Karpas-422 (cell line): ENCODE data around the gene PRODH2. TPM values are rescaled to one million over a fixed set of nuclear protein-coding genes. Genes with fewer than 3 reads are reported as not detected.
"Not testable (repeated sequence)": the region's sequence is repeated elsewhere in the genome, so short reads cannot be mapped to it uniquely, and the experiment has no call there.

Source experiments
- DNase-seq: peaks from one replicate; pipeline ENCODE4 v3.0.0-alpha.2; 2015
- H2AFZ ChIP-seq: fragments of 200-600 bp; sonication (generic); 2 replicates; pipeline ENCODE4 v1.6.1; 2014; ENCODE audit warnings: antibody characterized with exemption, low read length, mixed read lengths
- H3K27ac ChIP-seq: fragments of 200-600 bp; sonication (generic); 2 replicates; pipeline ENCODE4 v1.5.1; 2014; ENCODE audit warnings: mild to moderate bottlenecking, low read length, moderate library complexity
- H3K27me3 ChIP-seq: fragments of 200-600 bp; sonication (generic); 2 replicates; pipeline ENCODE4 v1.6.1; 2014; ENCODE audit warnings: low read length, mixed read lengths
- H3K36me3 ChIP-seq: fragments of 200-600 bp; sonication (generic); 2 replicates; pipeline ENCODE4 v1.6.1; 2014; ENCODE audit warnings: low read length, mixed read lengths; ENCODE audit not compliant: insufficient read depth
- H3K4me1 ChIP-seq: fragments of 200-600 bp; sonication (generic); 2 replicates; pipeline ENCODE4 v1.6.1; 2014; ENCODE audit warnings: mild to moderate bottlenecking, low read length, mixed read lengths
- H3K4me2 ChIP-seq: fragments of 200-600 bp; sonication (generic); 2 replicates; pipeline ENCODE4 v1.6.1; 2014; ENCODE audit warnings: low read length, low read depth, mild to moderate bottlenecking; ENCODE audit not compliant: poor library complexity, severe bottlenecking
- H3K4me3 ChIP-seq: fragments of 200-600 bp; sonication (generic); 2 replicates; pipeline ENCODE4 v1.5.1; 2014; ENCODE audit warnings: mild to moderate bottlenecking, antibody characterized with exemption, low read length, mixed read lengths
- H3K79me2 ChIP-seq: fragments of 200-600 bp; sonication (generic); 2 replicates; pipeline ENCODE4 v1.6.1; 2014; ENCODE audit warnings: mild to moderate bottlenecking, low read length, mixed read lengths
- H3K9ac ChIP-seq: fragments of 200-600 bp; sonication (generic); 2 replicates; pipeline ENCODE4 v1.6.0; 2014; ENCODE audit warnings: low read length
- H3K9me2 ChIP-seq: fragments of 200-600 bp; sonication (generic), shearing (Covaris generic); replicated peaks from 2 replicates; pipeline ENCODE4 v1.6.0; 2014; ENCODE audit warnings: mild to moderate bottlenecking, low read length, moderate library complexity; ENCODE audit not compliant: insufficient read depth
- H3K9me3 ChIP-seq: fragments of 300-700, 200-600 bp; sonication (generic); 2 replicates; pipeline ENCODE4 v1.6.1; 2014; ENCODE audit warnings: low read length, mixed read lengths
- H4K20me1 ChIP-seq: fragments of 200-600 bp; sonication (generic); 2 replicates; pipeline ENCODE4 v1.6.1; 2014; ENCODE audit warnings: mild to moderate bottlenecking, antibody characterized with exemption, low read length, low read depth; ENCODE audit not compliant: insufficient read depth
- total RNA-seq: library from RNA; depleted of rRNA; stranded (reverse); fragments of >200 nt; shearing (Covaris generic); gene quantifications from 2 replicates; pipeline ENCODE4 v1.2.3, GENCODE V29; 2014; ENCODE audit warnings: low replicate concordance

Gene PRODH2
- total RNA-seq, 1 experiment from 2014 or later, result not detected

DNA sequence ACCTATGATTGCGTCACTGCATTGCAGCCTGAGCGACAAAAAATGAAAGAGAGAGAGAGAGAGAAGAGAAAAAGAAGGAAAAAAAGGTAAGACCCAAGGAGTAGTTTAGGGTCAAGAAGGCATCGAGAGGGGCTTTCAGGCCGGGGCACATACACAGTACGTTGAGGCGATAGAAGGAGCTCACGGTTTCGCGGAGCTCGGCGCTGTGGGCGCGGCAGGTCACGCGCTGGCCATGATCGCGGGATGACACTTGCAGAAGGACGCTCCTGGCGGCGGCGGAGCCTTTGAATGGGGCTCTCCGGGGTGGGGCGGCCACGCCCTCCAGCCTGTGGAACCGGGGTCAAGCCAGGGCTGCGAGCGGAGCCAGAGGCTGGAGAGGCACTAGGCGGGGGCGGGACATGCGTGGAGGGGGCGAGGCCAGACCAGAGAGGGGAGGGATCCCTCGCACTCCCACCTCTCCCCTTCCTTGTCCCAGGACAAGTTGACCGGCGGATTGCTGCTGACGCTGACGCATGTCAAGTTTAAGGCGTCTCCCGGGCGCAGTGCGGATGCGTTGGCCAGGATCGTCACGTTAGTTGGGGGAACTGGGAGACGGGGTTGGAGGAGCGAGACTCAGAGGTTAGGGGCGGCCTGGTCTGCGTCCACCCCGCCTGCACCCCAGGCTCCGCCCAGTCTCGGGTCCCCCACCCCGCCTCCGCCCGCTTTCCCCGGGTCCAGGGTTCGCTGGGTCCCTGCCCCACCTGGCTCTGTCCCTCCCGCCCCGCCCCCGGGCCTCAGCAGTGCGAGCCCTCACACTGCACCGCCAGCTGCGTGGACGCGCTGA lies 32.8 kb upstream of the PRODH2 start:
- no peak overlapping the region for H3K9ac ChIP-seq
- no peaks in the 10 kb centered on the region for H3K4me1 ChIP-seq
- no peaks in the 10 kb centered on the region for H3K9me2 ChIP-seq
- no peaks in the 10 kb centered on the region for H3K79me2 ChIP-seq
- H3K4me2 ChIP-seq, result no peak overlapping the region
- H3K27me3 ChIP-seq, result no peaks in the 10 kb centered on the region
- no peak overlapping the region for H3K4me3 ChIP-seq
- H3K9me3 ChIP-seq, result no peaks in the 10 kb centered on the region
- no peak for DNase-seq
- no peaks in the 10 kb centered on the region for H3K36me3 ChIP-seq
- H2AFZ ChIP-seq, result no peak overlapping the region
- no peak overlapping the region for H3K27ac ChIP-seq
- H4K20me1 ChIP-seq, result no peaks in the 10 kb centered on the region

DNA sequence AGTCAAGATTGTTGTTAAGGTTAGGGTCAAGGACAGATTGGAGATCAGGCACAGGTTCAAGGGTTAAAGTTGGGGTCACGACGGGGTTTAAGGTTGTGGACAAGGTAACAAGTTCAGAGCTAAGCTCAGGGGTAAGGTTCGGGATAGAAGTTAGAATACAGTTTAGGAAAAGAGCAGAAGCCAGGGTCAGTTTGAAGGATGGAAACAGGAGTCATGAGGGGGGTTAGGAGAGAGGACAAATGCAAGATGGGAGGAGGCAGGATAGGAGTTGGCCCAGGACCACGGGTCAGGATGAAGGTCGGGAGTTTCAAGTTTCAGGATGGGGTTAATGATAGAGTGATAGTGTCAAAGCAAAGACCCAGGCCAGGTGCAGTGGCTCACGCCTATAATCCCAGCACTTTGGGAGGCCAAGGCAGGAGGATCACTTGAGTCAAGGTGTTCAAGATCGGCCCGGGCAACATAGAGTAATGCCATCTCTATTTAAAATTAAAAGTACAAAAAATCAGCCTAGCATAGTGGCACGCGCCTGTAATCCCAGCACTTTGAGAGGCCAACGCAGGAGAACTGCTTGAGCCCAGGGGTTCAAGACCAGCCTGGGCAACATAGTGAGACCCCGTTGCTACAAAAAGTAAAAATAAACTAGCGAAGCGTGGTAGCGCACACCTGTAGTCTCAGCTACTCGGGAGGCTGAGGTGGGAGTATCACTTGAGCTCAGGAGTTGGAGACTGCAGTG lies 32.0 kb upstream of the PRODH2 start:
- Histone ChIP-seq H3K4me3 (no peak overlapping the region), H3K27me3 (no peaks in the 10 kb centered on the region), H3K79me2 (no peaks in the 10 kb centered on the region), H3K4me2 (no peak overlapping the region), H3K4me1 (no peaks in the 10 kb centered on the region), H4K20me1 (no peaks in the 10 kb centered on the region), H3K9me3 (no peaks in the 10 kb centered on the region), H3K9me2 (no peaks in the 10 kb centered on the region), H2AFZ (no peak overlapping the region), H3K9ac (no peak overlapping the region), H3K36me3 (no peaks in the 10 kb centered on the region), H3K27ac (no peak overlapping the region)
- no peak for DNase-seq

DNA sequence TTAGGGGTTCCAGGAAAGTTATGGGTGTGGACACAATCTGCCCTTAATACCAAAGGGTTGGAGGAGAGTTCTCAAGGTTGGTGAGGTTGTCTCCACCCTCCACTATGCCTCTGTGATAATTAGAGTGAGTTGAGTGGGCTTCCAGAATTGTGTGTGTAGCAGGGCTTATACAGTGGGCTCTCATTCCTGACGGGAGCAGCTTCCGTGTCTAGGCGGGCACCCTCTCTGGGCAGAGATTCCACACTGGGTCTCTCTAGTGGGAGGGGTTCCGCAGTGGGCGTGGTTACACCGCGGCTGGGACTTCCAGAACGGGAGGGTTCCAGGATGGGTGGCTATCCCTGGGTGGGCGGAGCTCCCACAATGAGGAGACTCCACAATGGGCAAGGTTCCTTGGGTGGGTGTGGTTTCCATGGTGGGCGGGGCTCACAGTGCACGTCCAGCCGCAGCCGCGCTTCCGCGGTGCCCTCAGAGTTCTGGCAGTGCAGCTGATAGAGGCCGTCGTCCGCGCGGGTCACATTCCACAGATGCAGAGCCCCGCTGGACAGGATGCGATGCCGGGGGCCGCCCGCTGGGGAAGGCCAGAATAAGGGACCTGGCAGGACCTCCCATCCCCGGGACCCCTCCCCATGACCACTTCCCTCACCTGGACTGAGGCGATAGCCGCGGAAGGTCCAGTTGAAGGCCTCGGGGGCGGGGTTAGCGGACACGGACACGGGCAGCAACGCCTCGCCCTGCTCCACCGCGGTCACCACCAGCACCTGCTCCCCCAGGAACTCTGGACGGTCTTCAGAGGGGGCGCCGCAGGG lies 31.2 kb upstream of the PRODH2 start:
- H3K9me2 ChIP-seq, result no peaks in the 10 kb centered on the region
- H3K36me3 ChIP-seq, result no peaks in the 10 kb centered on the region
- no peaks in the 10 kb centered on the region for H3K9me3 ChIP-seq
- no peak overlapping the region for H2AFZ ChIP-seq
- no peak overlapping the region for H3K4me3 ChIP-seq
- H3K9ac ChIP-seq, result no peak overlapping the region
- no peak overlapping the region for H3K4me2 ChIP-seq
- H4K20me1 ChIP-seq, result no peaks in the 10 kb centered on the region
- no peaks in the 10 kb centered on the region for H3K4me1 ChIP-seq
- H3K27me3 ChIP-seq, result no peaks in the 10 kb centered on the region
- H3K27ac ChIP-seq, result no peak overlapping the region
- no peak for DNase-seq
- H3K79me2 ChIP-seq, result no peaks in the 10 kb centered on the region

DNA sequence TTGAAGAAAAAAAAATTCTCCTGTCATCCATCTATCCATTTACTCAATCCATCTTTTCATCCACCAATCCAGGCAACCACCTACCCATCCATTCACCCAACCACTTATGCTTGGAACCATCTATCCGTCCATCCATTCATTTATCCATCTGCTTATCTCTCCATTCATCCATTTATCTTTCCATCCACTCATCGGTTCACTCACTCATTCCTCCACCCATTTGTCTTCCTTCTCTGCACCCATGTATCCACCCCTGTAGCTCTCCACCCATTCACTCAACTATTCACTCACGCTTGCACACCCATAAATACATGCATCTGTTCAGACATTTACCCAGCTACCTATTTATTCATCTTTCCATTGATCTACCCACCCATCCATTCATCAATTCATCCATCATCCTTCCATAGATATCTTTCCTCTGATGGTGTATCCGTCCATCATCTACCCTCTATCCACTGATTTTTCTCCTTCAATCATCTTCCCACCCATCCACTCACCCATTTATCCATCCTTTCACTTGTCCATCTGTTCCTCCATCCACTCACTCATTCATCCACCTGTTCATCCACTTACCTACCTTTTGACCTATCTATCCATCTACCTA lies 30.1 kb upstream of the PRODH2 start:
- Histone ChIP-seq H3K79me2 (no peaks in the 10 kb centered on the region), H3K9ac (no peak overlapping the region), H3K27ac (no peak overlapping the region), H4K20me1 (no peaks in the 10 kb centered on the region), H2AFZ (no peak overlapping the region), H3K9me2 (no peaks in the 10 kb centered on the region), H3K27me3 (no peaks in the 10 kb centered on the region), H3K4me3 (no peak overlapping the region), H3K9me3 (no peaks in the 10 kb centered on the region), H3K4me2 (no peak overlapping the region), H3K4me1 (no peaks in the 10 kb centered on the region), H3K36me3 (no peaks in the 10 kb centered on the region)
- DNase-seq, result no peak

DNA sequence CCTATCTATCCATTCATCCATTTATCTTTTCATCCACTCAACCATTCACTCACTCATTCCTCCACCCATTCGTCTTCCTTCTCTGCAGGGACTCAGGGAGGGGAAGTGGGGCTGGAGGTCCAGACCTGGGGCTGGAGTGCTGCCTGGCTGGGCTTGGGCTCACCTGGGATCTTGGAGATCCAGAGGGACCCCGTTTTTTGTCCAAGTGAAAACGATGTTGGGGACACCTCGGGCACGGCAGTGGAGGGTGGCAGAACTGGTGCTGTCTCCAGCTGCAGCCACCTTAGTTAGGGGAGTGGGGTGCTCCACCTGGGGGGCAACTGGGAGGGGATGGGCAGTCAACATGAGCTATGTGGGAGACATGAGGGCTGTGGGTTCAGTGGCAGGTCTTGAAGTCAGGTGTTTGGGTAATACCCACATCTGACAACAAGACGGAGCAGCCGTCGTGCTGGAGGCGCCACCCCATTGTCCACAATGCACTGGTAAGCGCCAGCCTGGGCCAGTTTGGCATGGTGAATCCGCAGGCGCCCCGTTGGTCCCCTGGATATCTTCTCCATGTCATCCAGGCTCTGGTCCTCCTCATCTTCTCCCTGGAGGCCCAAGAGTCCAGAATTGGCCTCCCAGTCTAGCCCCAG lies 29.4 kb upstream of the PRODH2 start:
- H3K9me3 ChIP-seq, result no peaks in the 10 kb centered on the region

DNA sequence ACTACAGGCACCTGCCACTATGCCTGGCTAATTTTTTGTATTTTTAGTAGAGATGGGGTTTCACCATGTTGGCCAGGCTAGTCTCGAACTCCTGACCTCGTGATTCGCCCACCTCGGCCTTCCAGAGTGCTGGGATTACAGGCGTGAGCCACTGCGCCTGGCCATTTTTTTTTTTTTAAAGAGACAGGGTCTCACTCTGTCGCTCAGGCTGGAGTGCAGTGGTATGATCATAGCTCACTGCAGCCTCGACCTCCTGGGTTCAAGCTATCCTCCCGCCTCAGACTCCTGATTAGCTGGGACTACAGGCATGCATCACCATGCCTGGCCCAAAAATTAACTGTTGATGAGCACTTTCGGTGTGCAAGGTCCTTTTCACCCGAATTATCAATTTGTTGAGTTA lies 23.5 kb upstream of the PRODH2 start:
- H2AFZ ChIP-seq, H3K36me3 ChIP-seq, H3K27me3 ChIP-seq: not testable (repeated sequence)

More for the DNA sequence above, 29.4 kb upstream of the PRODH2 start:
- Histone ChIP-seq H3K27me3 (no peaks in the 10 kb centered on the region), H3K79me2 (no peaks in the 10 kb centered on the region), H4K20me1 (no peaks in the 10 kb centered on the region), H3K4me2 (no peak overlapping the region), H3K27ac (no peak overlapping the region), H3K9me2 (no peaks in the 10 kb centered on the region), H3K9ac (no peak overlapping the region), H2AFZ (no peak overlapping the region), H3K4me1 (no peaks in the 10 kb centered on the region), H3K4me3 (no peak overlapping the region), H3K36me3 (no peaks in the 10 kb centered on the region)
- DNase-seq, result no peak

DNA sequence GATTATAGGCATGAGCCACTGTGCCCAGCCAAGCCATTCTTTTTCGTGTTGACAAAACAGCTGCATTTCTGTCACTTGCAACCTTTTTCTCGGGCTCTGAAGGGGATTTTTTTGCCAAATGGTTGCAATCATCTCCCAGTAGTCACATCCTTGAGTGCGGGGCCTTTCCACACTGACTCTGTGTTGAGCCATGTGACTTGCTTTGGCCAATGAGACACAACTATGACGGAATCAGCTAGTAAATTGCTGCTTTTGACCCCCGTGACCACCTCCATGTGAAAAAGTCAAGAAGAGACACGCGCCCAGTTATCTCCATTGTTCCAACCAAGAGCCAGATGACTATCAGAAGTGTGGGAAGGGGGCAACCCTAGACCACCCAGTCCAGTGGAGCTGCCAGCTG lies 21.3 kb upstream of the PRODH2 start:
- H3K9me3 ChIP-seq, result no peaks in the 10 kb centered on the region
- no peak for DNase-seq
- H3K27me3 ChIP-seq, result no peaks in the 10 kb centered on the region
- no peak overlapping the region for H3K9ac ChIP-seq
- H3K27ac ChIP-seq, result no peak overlapping the region
- H3K4me3 ChIP-seq, result no peak overlapping the region
- no peaks in the 10 kb centered on the region for H3K36me3 ChIP-seq
- no peaks in the 10 kb centered on the region for H3K9me2 ChIP-seq
- H3K4me2 ChIP-seq, result no peak overlapping the region
- H3K79me2 ChIP-seq, result no peaks in the 10 kb centered on the region
- H4K20me1 ChIP-seq, result 0 out of 2 replicates have a peak, but pooled peaks cover under 1% of the 10 kb centered on the region
- no peak overlapping the region for H2AFZ ChIP-seq
- H3K4me1 ChIP-seq, result no peaks in the 10 kb centered on the region

More for the DNA sequence above, 23.5 kb upstream of the PRODH2 start:
- not testable (repeated sequence) for H3K9me2 ChIP-seq, H3K4me3 ChIP-seq, H3K9ac ChIP-seq, H3K9me3 ChIP-seq, H3K27ac ChIP-seq, H3K4me1 ChIP-seq, H4K20me1 ChIP-seq, H3K4me2 ChIP-seq, DNase-seq, H3K79me2 ChIP-seq
